HPDE6-E6E7 (cell line): ENCODE measurements around the gene EVA1C.

Experiments used
- DNase-seq: peaks from one replicate; pipeline ENCODE4 v3.0.0; 2011; ENCODE audit warnings: missing footprints; ENCODE audit errors: extremely low spot score

EVA1C gene

DNA sequence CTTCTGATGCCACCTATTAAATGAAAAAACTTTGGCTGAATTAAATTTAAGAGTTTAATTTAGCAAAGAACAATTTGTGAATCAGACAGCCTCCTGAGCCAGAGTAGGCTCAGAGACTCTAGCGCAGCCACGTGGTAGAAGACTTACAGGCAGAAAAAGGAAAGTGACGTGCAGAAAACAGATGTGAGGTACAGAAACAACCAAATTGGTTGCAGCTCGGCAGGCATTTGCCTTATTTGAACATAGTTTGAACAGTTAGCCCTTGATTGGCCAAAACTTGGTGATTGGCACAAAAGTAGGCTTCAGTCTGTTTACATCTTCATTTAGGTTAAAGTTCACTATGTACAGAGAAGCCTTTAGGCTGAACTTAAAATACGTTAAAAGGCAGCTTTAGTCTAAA lies 149.9 kb downstream of the EVA1C start:
- DNase-seq: no peak

- DNase-seq: no peak
Observed at GRCh38 chr21:32562915-32563314, 150.4 kb downstream of the EVA1C start.
